NT2/D1 (cell line): ENCODE data around the gene NRXN3.

Experiments
- SUZ12 ChIP-seq: IDR thresholded peaks from 2 replicates; pipeline ENCODE4 v1.6.1; 2011; ENCODE audit not compliant: insufficient read length, insufficient read depth; ENCODE audit errors: extremely low read depth
- YY1 ChIP-seq: IDR thresholded peaks from 2 replicates; pipeline ENCODE4 v1.6.1; 2011; ENCODE audit not compliant: insufficient read length, insufficient read depth
- ZNF274 ChIP-seq: IDR thresholded peaks from 2 replicates; pipeline ENCODE4 v1.6.1; 2011; ENCODE audit warnings: mild to moderate bottlenecking, low read depth, low read length

DNA sequence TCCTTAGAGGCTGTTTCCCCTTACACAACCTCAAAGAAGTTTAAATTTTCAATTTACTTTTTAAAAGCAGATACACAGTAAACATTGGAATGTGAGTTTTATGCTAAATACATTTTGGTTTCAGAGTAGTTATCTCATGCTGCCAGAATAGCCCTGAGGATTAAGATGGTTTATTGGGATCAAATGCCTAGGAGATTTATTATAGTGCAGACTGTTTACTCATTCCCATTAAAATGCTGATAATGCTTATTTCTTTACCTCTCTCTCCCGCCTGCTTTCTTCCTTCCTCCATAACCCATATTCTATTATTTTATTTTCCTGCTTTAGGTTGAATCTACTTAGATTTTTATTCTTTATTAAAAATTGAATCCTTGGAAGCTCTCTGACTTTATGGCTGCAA lies 1701.0 kb downstream of the NRXN3 start:
- TF ChIP-seq YY1 (no peak), ZNF274 (no peak), SUZ12 (no peak)
